H9 (cell line): ENCODE data around the gene PRR7. TPM values are rescaled to one million over a fixed set of nuclear protein-coding genes. Genes with fewer than 3 reads are reported as not detected.

Experiments used
- DNase-seq: peaks from one replicate; pipeline ENCODE4 v3.0.0-alpha.2; 2017
- H2AFZ ChIP-seq: one replicate; pipeline ENCODE4 v1.6.1; 2013; ENCODE audit warnings: mild to moderate bottlenecking, low read length, control low read depth, moderate library complexity
- H2AK5ac ChIP-seq: 2 replicates; pipeline ENCODE4 v1.6.1; 2013; ENCODE audit warnings: low read length, control low read depth, mixed read lengths; ENCODE audit not compliant: insufficient read length
- H2BK120ac ChIP-seq: one replicate; pipeline ENCODE4 v1.6.1; 2013; ENCODE audit warnings: low read depth, mild to moderate bottlenecking, low read length, control low read depth, inconsistent platforms; ENCODE audit not compliant: poor library complexity, severe bottlenecking
- H2BK12ac ChIP-seq: 2 replicates; pipeline ENCODE4 v1.6.1; 2013; ENCODE audit warnings: low read length, control low read depth, mixed read lengths, low read depth; ENCODE audit not compliant: insufficient read length
- H2BK15ac ChIP-seq: 2 replicates; pipeline ENCODE4 v1.6.1; 2013; ENCODE audit warnings: low read depth, low read length, control low read depth
- H2BK20ac ChIP-seq: one replicate; pipeline ENCODE4 v1.6.1; 2013; ENCODE audit warnings: low read depth, mild to moderate bottlenecking, low read length, control low read depth, inconsistent platforms; ENCODE audit not compliant: poor library complexity, severe bottlenecking
- H2BK5ac ChIP-seq: 2 replicates; pipeline ENCODE4 v1.6.1; 2013; ENCODE audit warnings: low read length, control low read depth, mixed read lengths; ENCODE audit not compliant: insufficient read length
- H3K14ac ChIP-seq: 2 replicates; pipeline ENCODE4 v1.6.1; 2013; ENCODE audit warnings: low read length, control low read depth; ENCODE audit not compliant: insufficient read depth
- H3K18ac ChIP-seq: 2 replicates; pipeline ENCODE4 v1.6.1; 2013; ENCODE audit warnings: low read depth, mild to moderate bottlenecking, mixed read lengths, low read length, control low read depth; ENCODE audit not compliant: insufficient read length
- H3K23ac ChIP-seq: 2 replicates; pipeline ENCODE4 v1.6.1; 2013; ENCODE audit warnings: low read length, control low read depth, mixed read lengths, low read depth; ENCODE audit not compliant: insufficient read length
- H3K23me2 ChIP-seq: 2 replicates; pipeline ENCODE4 v1.6.1; 2013; ENCODE audit warnings: low read depth, mild to moderate bottlenecking, mixed read lengths, low read length, control low read depth; ENCODE audit not compliant: insufficient read length, poor library complexity, severe bottlenecking
- H3K27ac ChIP-seq: 2 replicates; pipeline ENCODE4 v1.5.1; 2013; ENCODE audit warnings: low read length, control low read depth, mixed read lengths, low read depth; ENCODE audit not compliant: insufficient read length
- H3K27me3 ChIP-seq: 2 replicates; pipeline ENCODE4 v1.6.1; 2013; ENCODE audit warnings: low read length, control low read depth, inconsistent platforms; ENCODE audit not compliant: insufficient read depth
- H3K4ac ChIP-seq: 2 replicates; pipeline ENCODE4 v1.6.1; 2013; ENCODE audit warnings: low read depth, mild to moderate bottlenecking, control low read depth, inconsistent platforms, low read length, moderate library complexity
- H3K4me1 ChIP-seq: 2 replicates; pipeline ENCODE4 v1.6.1; 2013; ENCODE audit warnings: low read length, control low read depth, inconsistent platforms; ENCODE audit not compliant: insufficient read depth
- H3K4me2 ChIP-seq: 2 replicates; pipeline ENCODE4 v1.6.1; 2013; ENCODE audit warnings: low read length, control low read depth, mixed read lengths; ENCODE audit not compliant: insufficient read length, insufficient read depth
- H3K56ac ChIP-seq: 2 replicates; pipeline ENCODE4 v1.6.1; 2013; ENCODE audit warnings: low read depth, mild to moderate bottlenecking, mixed read lengths, low read length, control low read depth; ENCODE audit not compliant: insufficient read length
- H3K79me1 ChIP-seq: 2 replicates; pipeline ENCODE4 v1.6.1; 2013; ENCODE audit warnings: low read depth, mild to moderate bottlenecking, moderate library complexity, low read length, control low read depth, inconsistent platforms; ENCODE audit not compliant: insufficient read depth, poor library complexity, severe bottlenecking
- H3K79me2 ChIP-seq: 2 replicates; pipeline ENCODE4 v1.6.1; 2013; ENCODE audit warnings: low read length, control low read depth, inconsistent platforms; ENCODE audit not compliant: insufficient read depth
- H3K9ac ChIP-seq: 2 replicates; pipeline ENCODE4 v1.6.1; 2013; ENCODE audit warnings: low read length, control low read depth, mixed read lengths; ENCODE audit not compliant: insufficient read length; ENCODE audit errors: extremely low read depth
- H3K9me3 ChIP-seq: one replicate; pipeline ENCODE4 v1.6.1; 2013; ENCODE audit warnings: low read depth, low read length, inconsistent platforms; ENCODE audit not compliant: control insufficient read depth
- H3T11ph ChIP-seq: one replicate; pipeline ENCODE4 v1.6.1; 2013; ENCODE audit warnings: mild to moderate bottlenecking, low read length, control low read depth, inconsistent platforms
- H4K20me1 ChIP-seq: one replicate; pipeline ENCODE4 v1.6.1; 2013; ENCODE audit not compliant: control insufficient read depth, insufficient read length, insufficient read depth
- H4K5ac ChIP-seq: 2 replicates; pipeline ENCODE4 v1.6.1; 2013; ENCODE audit warnings: low read depth, mild to moderate bottlenecking, mixed read lengths, low read length, control low read depth; ENCODE audit not compliant: insufficient read length
- H4K8ac ChIP-seq: replicated peaks from 2 replicates; pipeline ENCODE4 v1.6.1; 2013; ENCODE audit warnings: low read length, control low read depth, mixed read lengths, low read depth; ENCODE audit not compliant: insufficient read length
- H4K91ac ChIP-seq: 2 replicates; pipeline ENCODE4 v1.6.1; 2013; ENCODE audit warnings: low read depth, mild to moderate bottlenecking, moderate library complexity, mixed read lengths, low read length, control low read depth; ENCODE audit not compliant: insufficient read length
- H3K27ac Mint-ChIP-seq, 3 experiments: 2 replicates in 2 of 3; 3 replicates in 1 of 3; pipeline ENCODE4 v1.8.0; 2020 to 2021; ENCODE audit warnings: mixed read lengths in 3 of 3, mild to moderate bottlenecking in 1 of 3, moderate library complexity in 1 of 3
- H3K27me3 Mint-ChIP-seq: 2 replicates; pipeline ENCODE4 v1.8.0; 2021; ENCODE audit warnings: low read depth, mild to moderate bottlenecking, moderate library complexity, mixed read lengths
- H3K36me3 Mint-ChIP-seq, 3 experiments: 2 replicates in 2 of 3; 3 replicates in 1 of 3; pipeline ENCODE4 v1.8.0; 2020 to 2021; ENCODE audit warnings: low read depth in 3 of 3, mixed read lengths in 3 of 3; ENCODE audit not compliant: insufficient read depth in 1 of 3
- H3K4me1 Mint-ChIP-seq, 2 experiments: 2 replicates each; pipeline ENCODE4 v1.8.0; 2020; ENCODE audit warnings: mixed read lengths in 2 of 2
- H3K4me3 Mint-ChIP-seq, 2 experiments: 2 replicates in 1 of 2; 3 replicates in 1 of 2; pipeline ENCODE4 v1.8.0; 2020 to 2021; ENCODE audit warnings: mild to moderate bottlenecking in 2 of 2, mixed read lengths in 2 of 2, moderate library complexity in 1 of 2
- H3K9me3 Mint-ChIP-seq, 2 experiments: 2 replicates in 1 of 2; 3 replicates in 1 of 2; pipeline ENCODE4 v1.8.0; 2020; ENCODE audit warnings: mild to moderate bottlenecking in 2 of 2, mixed read lengths in 2 of 2, moderate library complexity in 1 of 2
- WGBS: extraction: QIAGEN DNeasy Blood & Tissue Kit; methylation state at CpG from one replicate; pipeline ENCODE4 v1.1.7; 2013; ENCODE audit warnings: missing lambda C conversion rate, low lambda C conversion rate, mixed read lengths; ENCODE audit not compliant: insufficient read length; ENCODE audit errors: extremely low coverage; 5-methylcytosine and 5-hydroxymethylcytosine counted together
- total RNA-seq: library from RNA; stranded (reverse); gene quantifications from 2 replicates; pipeline ENCODE4 v1.2.1, GENCODE V29; 2021
- TF ChIP-seq, protein P1 (sequence below): fragments of 200-600 bp; sonication (generic); conservative IDR thresholded peaks from 3 replicates; pipeline ENCODE4 v1.8.0; 2021; ENCODE audit warnings: antibody characterized with exemption, mild to moderate bottlenecking

PRR7 gene
- total RNA-seq, 1 experiment from 2014 or later = 9.6 TPM

DNA sequence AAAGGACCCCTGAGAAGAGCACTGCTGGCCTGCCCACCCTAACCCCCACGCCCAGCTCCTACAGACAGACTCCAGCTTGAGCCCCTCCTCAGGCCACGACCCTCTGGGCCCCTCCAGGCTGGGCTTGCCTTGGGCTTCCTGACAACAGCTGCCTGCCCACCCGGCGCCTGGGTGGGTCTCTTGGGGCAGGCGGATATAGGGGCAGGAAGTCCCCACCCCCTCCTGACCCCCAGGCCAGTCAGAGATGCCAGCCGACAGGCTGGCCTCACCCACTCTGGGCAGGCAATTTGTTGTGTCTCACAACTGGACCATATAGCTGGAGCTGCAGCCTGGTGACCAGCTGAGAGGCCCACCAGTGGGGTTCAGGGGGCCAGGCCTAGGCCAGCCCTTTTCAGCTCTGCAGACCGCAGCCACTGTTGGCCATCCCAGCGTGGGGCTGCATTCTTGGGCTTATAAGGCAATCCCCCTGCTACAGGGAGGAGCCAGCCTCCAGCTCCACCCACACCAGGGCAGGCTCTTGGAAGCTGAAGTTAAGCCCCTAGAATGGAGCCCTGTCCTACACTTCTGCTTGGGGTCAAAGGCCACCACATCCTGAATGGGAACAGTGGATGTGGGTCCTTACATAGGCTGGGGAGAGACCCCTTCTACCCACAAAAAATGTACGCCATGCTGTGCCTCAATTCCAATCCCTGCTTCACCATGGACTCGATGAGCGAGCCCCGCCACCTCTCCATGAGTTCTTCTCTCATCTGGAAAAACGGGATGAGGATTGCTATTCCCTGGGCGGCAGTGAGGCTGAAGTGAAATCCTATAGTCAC is 48.8 kb downstream of the PRR7 start:
- Histone ChIP-seq H3K9ac (no peak overlapping the region), H3K79me1 (no peaks in the 10 kb centered on the region), H4K8ac (no peak overlapping the region), H4K91ac (peak overlapping the region; percentile 87), H4K5ac (no peak overlapping the region), H3K27me3 (no peaks in the 10 kb centered on the region; the same call in 1 of the 2 replicates), H2AFZ (no peak overlapping the region), H2BK12ac (no peak overlapping the region), H3K79me2 (no peaks in the 10 kb centered on the region), H3K18ac (peak overlapping the region; percentile 95), H2BK5ac (no peak overlapping the region), H3T11ph (no peak overlapping the region), H2AK5ac (no peak overlapping the region), H3K4me1 (peaks cover 5% of the 10 kb centered on the region; the same call in 1 of the 2 replicates), H3K4ac (no peak overlapping the region; the same call in 1 of the 2 replicates), H3K9me3 (no peaks in the 10 kb centered on the region), H3K23me2 (peaks cover 4% of the 10 kb centered on the region), H2BK120ac (peak overlapping the region; percentile 63), H2BK20ac (no peak overlapping the region), H3K4me2 (peak overlapping the region; percentile 39), H3K27ac (peak overlapping the region; percentile 5), H2BK15ac (no peak overlapping the region), H3K23ac (no peak overlapping the region), H4K20me1 (no peaks in the 10 kb centered on the region), H3K14ac (peak overlapping the region; percentile 42), H3K56ac (no peak overlapping the region)
- Mint-ChIP-seq H3K4me3 (peak overlapping the region; percentile 75 to 84), H3K27me3 (peaks cover 27% of the 10 kb centered on the region), H3K9me3 (no peaks in the 10 kb centered on the region; a peak in 1 of 5 replicates), H3K36me3 (peaks cover 19 to 34% (median 29%) of the 10 kb centered on the region in 3 experiments), H3K4me1 (peaks cover 32 to 54% of the 10 kb centered on the region in 2 experiments), H3K27ac (peak overlapping the region; percentile 95 to 98 (median 95); a peak in 5 of 7 replicates)
- no CpG with 5 or more reads among the region's 14 CpGs for WGBS
- DNase-seq = peak; percentile 92
- TF ChIP-seq, protein P1, sequence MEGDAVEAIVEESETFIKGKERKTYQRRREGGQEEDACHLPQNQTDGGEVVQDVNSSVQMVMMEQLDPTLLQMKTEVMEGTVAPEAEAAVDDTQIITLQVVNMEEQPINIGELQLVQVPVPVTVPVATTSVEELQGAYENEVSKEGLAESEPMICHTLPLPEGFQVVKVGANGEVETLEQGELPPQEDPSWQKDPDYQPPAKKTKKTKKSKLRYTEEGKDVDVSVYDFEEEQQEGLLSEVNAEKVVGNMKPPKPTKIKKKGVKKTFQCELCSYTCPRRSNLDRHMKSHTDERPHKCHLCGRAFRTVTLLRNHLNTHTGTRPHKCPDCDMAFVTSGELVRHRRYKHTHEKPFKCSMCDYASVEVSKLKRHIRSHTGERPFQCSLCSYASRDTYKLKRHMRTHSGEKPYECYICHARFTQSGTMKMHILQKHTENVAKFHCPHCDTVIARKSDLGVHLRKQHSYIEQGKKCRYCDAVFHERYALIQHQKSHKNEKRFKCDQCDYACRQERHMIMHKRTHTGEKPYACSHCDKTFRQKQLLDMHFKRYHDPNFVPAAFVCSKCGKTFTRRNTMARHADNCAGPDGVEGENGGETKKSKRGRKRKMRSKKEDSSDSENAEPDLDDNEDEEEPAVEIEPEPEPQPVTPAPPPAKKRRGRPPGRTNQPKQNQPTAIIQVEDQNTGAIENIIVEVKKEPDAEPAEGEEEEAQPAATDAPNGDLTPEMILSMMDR = no peak
